Stimulated activated CD4-positive, alpha-beta T cell treated with anti-CD3 and anti-CD28 coated beads, TNF-alpha, amount 100 ng/mL, for 24 hours (primary cell): ENCODE results near the gene CELF1.

Experiments
- DNase-seq, 3 experiments: peaks; one replicate each; pipeline ENCODE4 v3.0.0-alpha.2; 2020; ENCODE audit warnings: low read depth in 3 of 3

Gene CELF1

DNA sequence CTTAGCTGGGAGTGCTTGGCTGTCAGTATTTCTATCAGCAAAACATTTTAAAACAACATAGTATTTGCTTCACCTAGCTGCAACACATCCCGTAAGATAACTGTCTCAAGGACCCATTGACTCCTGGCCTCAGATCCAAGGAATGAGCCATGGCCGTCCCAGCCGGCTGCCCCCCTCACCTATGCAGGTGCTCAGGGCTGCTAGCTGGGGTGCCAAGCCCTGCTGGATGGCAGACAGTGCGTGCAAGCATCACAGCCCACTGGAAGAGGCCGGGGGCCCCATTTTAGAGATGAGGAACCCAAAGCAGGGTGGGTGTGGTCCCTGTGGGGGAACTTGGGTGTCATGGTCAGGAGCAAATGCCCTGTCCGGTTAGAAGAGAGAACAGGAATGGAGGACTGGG, 135.2 kb downstream of the CELF1 start:
- DNase-seq, result no peak

DNA sequence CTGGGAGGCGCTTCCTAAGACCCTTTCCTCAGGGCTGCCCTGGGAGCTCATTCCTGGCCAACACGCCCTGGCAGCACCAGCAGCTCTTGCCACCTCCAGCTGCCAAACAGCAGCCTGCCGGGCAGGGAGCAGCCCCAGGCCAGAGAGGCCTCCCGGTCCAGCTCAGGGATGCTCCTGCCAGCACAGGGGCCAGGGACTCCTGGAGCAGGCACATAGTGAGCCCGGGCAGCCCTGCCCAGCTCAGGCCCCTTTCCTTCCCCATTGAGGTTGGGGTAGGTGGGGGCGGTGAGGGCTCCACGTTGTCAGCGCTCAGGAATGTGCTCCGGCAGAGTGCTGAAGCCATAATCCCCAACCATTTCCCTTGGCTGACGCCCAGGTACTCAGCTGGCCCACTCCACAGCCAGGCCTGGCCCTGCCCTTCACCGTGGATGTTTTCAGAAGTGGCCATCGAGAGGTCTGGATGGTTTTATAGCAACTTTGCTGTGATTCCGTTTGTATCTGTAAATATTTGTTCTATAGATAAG, 136.9 kb downstream of the CELF1 start:
- no peak for DNase-seq
